ENCODE measurements around the gene KCNJ10. TPM values are rescaled to one million over a fixed set of nuclear protein-coding genes. Genes with fewer than 3 reads are reported as not detected.

The KCNJ10 gene
- total and polyA plus RNA-seq, 2 of the 13 experiments (the other 11 are each of a cell fraction or from before 2014, with no cell fraction given): 4.4 to 10.3 TPM

- no peaks in the 10 kb centered on the region for H3K9me3 ChIP-seq (ENCODE audit: low read length)
- ChIA-PET CTCF (ENCODE audit: low intra/inter-chr PET ratio, low total read pairs) (no interaction called here), POLR2A (interaction anchor here (1.2 kb wide), 1 partner anchor 34 kb away, joined by 5 read pairs; no protein-coding TSS in a partner anchor)
- ATAC-seq: no peak
- H3K4me1 ChIP-seq (ENCODE audit: insufficient read depth, low read length): peaks cover 39% of the 10 kb centered on the region
- no peaks in the 10 kb centered on the region for H3K27me3 ChIP-seq (ENCODE audit: control insufficient read depth in 1 of 2, insufficient read depth in 2 of 2, low read length in 2 of 2)
- no peak for FAIRE-seq
- no peak within 1 kb of the TSS for H3K4me3 ChIP-seq (replicated peaks in 1 of 3; ENCODE audit: insufficient read depth in 1 of 3, low read depth in 2 of 3, low read length in 3 of 3)
- no peak for DNase-seq (ENCODE audit: low spot score)
- in situ Hi-C loops (cut with HindIII; ENCODE audit: extremely low pct_ligation_motif_present, low pct_unique_long_range_greater_than_20kb): loop anchor here (5.0 kb wide), 2 partner anchors 34 to 144 kb away; no protein-coding TSS in a partner anchor
- WGBS (ENCODE audit: low lambda C conversion rate): 42% methylated on average over 6 of the region's 14 CpGs
- intact Hi-C loops (cut with micrococcal nuclease; ENCODE audit: unreplicated experiment): no loop called here
- H3K4me2 ChIP-seq (ENCODE audit: low read depth, low read length): peak within 1 kb of the TSS; percentile 46
- TF ChIP-seq POGZ (CRISPR knock-in tag; IDR thresholded peaks at IDR 0.05) (no peak), MXD3 (CRISPR knock-in tag; IDR thresholded peaks at IDR 0.05) (no peak), TBX2 (CRISPR knock-in tag; IDR thresholded peaks at IDR 0.05; ENCODE audit: borderline replicate concordance) (no peak), MAFF (IDR thresholded peaks at IDR 0.05; ENCODE audit: low read depth, low read length) (no peak), KDM2A (CRISPR knock-in tag; IDR thresholded peaks at IDR 0.05; ENCODE audit: borderline replicate concordance, low read depth) (no peak)
- no peaks in the 10 kb centered on the region for H3K36me3 ChIP-seq (replicated peaks in 1 of 2; ENCODE audit: control insufficient read depth in 1 of 2, insufficient read depth in 2 of 2, low read length in 2 of 2)
- H2AFZ ChIP-seq (ENCODE audit: low read length): no peak within 1 kb of the TSS
- BruUV-seq (replicated peaks): no TSS peak
- no peak within 1 kb of the TSS for H3K9ac ChIP-seq (ENCODE audit: insufficient read depth, low read depth, low read length)
- H3K79me2 ChIP-seq (ENCODE audit: insufficient read depth, low read length): no peaks in the 10 kb centered on the region
- H3K27ac ChIP-seq (ENCODE audit: extremely low read length, insufficient read depth, low read length): no peak within 1 kb of the TSS
- H4K20me1 ChIP-seq (ENCODE audit: insufficient read depth, low read length): no peaks in the 10 kb centered on the region
Measured at GRCh38 chr1:160081261-160081936, 11.4 kb upstream of the KCNJ10 start, which contains the start of gene KCNJ9. Gene KCNJ9, plus strand, starts transcription at chr1:160081538. Its CDS starts 2,493 bp downstream, at chr1:160084031.

GRCh38 chr1:160080381-160081100 is 10.6 kb upstream of the KCNJ10 start:
- H3K9me3 ChIP-seq (ENCODE audit: low read length): no peaks in the 10 kb centered on the region
- BruUV-seq (replicated peaks): no TSS peak
- intact Hi-C loops (cut with micrococcal nuclease; ENCODE audit: unreplicated experiment): no loop called here
- H4K20me1 ChIP-seq (ENCODE audit: insufficient read depth, low read length): no peaks in the 10 kb centered on the region
- H3K4me1 ChIP-seq (ENCODE audit: insufficient read depth, low read length): peaks cover 48% of the 10 kb centered on the region
- no peaks in the 10 kb centered on the region for H3K36me3 ChIP-seq (replicated peaks in 1 of 2; ENCODE audit: control insufficient read depth in 1 of 2, insufficient read depth in 2 of 2, low read length in 2 of 2)
- in situ Hi-C loops (cut with HindIII; ENCODE audit: extremely low pct_ligation_motif_present, low pct_unique_long_range_greater_than_20kb): loop anchor here (5.0 kb wide), 2 partner anchors 33 to 143 kb away; no protein-coding TSS in a partner anchor
- 7% methylated on average over 6 of the region's 6 CpGs for WGBS (ENCODE audit: low lambda C conversion rate)
- no peak for DNase-seq (ENCODE audit: low spot score)
- no peak for FAIRE-seq
- no peaks in the 10 kb centered on the region for H3K79me2 ChIP-seq (ENCODE audit: insufficient read depth, low read length)
- H3K4me3 ChIP-seq (replicated peaks in 1 of 3; ENCODE audit: insufficient read depth in 1 of 3, low read depth in 2 of 3, low read length in 3 of 3): no peak overlapping the region
- POLR2A ChIA-PET: interaction anchor here (1.2 kb wide), 1 partner anchor 33 kb away, joined by 5 read pairs; no protein-coding TSS in a partner anchor
- CTCF ChIA-PET (ENCODE audit: low intra/inter-chr PET ratio, low total read pairs): interaction anchor here (3.3 kb wide), 1 partner anchor 33 kb away, joined by 29 read pairs; no protein-coding TSS in a partner anchor
- peak overlapping the region; percentile 46 for H3K4me2 ChIP-seq (ENCODE audit: low read depth, low read length)
- no peaks in the 10 kb centered on the region for H3K27me3 ChIP-seq (ENCODE audit: control insufficient read depth in 1 of 2, insufficient read depth in 2 of 2, low read length in 2 of 2)
- H2AFZ ChIP-seq (ENCODE audit: low read length): no peak overlapping the region
- no peak overlapping the region for H3K27ac ChIP-seq (ENCODE audit: extremely low read length, insufficient read depth, low read length)
- no peak for ATAC-seq
- H3K9ac ChIP-seq (ENCODE audit: insufficient read depth, low read depth, low read length): no peak overlapping the region
- TF ChIP-seq REXO4 (CRISPR knock-in tag; IDR thresholded peaks at IDR 0.05; ENCODE audit: borderline replicate concordance) (no peak), ARID5B (CRISPR knock-in tag; IDR thresholded peaks at IDR 0.05) (0 out of 2 replicates have a peak, but pooled peaks have one; percentile 20), ZNF3 (CRISPR knock-in tag; IDR thresholded peaks at IDR 0.05) (peak; percentile 66; the same call in 1 of the 2 replicates), ZBTB21 (CRISPR knock-in tag; IDR thresholded peaks at IDR 0.05) (no peak), BCL6 (CRISPR knock-in tag; IDR thresholded peaks at IDR 0.05) (peak; percentile 38; the same call in 1 of the 2 replicates), FOXA3 (CRISPR knock-in tag; IDR thresholded peaks at IDR 0.05) (peak; percentile 34; the same call in 1 of the 2 replicates)

All from HepG2 (cell line).